Measurements from ENCODE around the gene MACROD2.

The MACROD2 gene

GRCh38 chr20:16043931-16044330 is 2048.6 kb downstream of the MACROD2 start:
- no peak for DNase-seq (ENCODE audit: low read depth, low spot score)

- no peak for DNase-seq (ENCODE audit: low read depth, low spot score)
Observed at GRCh38 chr20:16048876-16049275, 2053.6 kb downstream of the MACROD2 start.

DNA sequence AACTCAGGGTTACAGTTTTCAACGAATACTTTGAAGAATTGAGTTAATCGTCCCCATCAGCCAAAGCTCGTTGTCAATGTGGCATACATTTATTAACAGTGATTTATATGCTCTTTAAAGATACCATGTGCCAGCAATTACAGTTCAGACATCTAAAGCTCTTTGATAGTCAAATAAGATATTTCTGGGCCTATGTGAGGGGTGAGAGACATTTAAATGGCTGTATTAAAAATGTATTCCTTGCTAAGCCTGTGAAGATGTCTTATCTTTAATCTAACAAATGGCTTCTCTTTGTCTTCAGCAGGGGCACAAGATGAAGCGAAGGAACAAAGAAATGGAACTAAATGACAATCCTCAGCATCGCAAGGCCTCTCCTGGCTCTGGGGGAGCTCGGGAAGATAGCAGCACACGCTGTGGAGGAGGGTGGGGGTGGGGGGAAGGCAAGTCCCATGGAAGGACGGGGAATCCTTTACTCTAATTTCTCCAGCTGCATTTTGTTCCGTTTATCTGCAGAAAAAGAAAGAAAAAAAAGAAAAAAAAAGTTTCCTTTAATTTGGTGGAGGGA is 2054.3 kb downstream of the MACROD2 start:
- no peak for DNase-seq (ENCODE audit: low read depth, low spot score)

- no peak for DNase-seq (ENCODE audit: low read depth, low spot score)
Observed at GRCh38 chr20:16050366-16050765, 2055.1 kb downstream of the MACROD2 start.

- no peak for DNase-seq (ENCODE audit: low read depth, low spot score)
Observed at GRCh38 chr20:16051968-16052367, 2056.7 kb downstream of the MACROD2 start.

DNA sequence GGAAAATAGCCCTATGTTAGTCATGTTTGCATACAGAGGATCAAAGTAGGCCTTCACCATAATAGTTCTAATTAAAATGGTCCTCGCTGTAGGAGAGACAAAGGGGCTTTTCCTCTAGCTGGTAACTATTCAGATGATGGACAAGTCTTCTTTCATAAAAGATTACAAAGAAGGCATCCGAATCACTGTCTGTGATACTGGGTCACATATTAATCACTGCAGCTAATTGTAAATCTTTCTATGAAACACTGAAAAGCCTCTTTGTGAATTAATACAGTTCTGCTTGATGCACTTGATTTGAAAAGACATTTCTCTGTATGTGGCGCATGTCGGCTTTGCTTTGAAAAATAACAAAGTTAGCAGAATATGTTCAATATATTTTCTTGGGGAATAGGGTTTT is 2057.1 kb downstream of the MACROD2 start:
- no peak for DNase-seq (ENCODE audit: low read depth, low spot score)

DNA sequence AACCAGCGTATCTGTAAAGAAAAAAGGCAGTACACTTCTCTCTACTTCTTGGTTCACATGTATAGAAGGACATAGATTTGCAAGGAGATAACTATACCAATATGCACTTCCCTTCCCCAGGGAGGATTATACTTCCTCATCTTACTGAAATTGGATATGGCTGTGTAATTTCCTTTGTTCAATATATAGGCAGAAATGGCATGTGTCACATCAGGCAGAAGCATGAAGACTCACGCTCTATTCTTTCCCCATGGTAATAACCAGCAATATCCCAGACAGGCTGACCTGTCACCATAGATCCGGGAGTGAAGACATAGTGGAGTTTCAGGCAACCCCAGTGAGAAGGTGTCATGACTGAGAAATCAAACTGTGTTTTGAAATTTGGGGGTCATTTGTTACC is 2059.7 kb downstream of the MACROD2 start:
- no peak for DNase-seq (ENCODE audit: low read depth, low spot score)

GRCh38 chr20:16057651-16058050 is 2062.3 kb downstream of the MACROD2 start:
- DNase-seq (ENCODE audit: low read depth, low spot score): no peak

DNA sequence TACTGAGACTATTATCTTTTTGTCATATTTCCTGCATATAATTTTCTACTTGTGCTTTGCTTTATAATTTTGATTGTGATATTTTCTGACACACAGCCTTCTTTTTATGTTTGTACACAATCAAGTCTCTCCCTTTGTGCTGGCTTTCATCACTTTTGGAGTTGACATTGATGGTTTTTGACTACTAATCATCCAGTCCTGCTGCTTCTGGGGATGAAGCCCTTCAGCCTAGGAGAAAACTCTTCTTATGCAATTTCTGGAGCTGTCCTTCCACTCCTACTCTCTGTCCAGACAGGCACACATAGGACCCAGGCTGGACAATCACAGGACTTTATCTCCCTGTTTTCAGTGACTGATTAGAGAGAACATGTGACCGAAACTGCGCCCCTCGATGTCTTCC is 2063.0 kb downstream of the MACROD2 start:
- DNase-seq (ENCODE audit: low read depth, low spot score): no peak

- no peak for DNase-seq (ENCODE audit: low read depth, low spot score)
Observed at GRCh38 chr20:16059841-16060240, 2064.5 kb downstream of the MACROD2 start.

DNA sequence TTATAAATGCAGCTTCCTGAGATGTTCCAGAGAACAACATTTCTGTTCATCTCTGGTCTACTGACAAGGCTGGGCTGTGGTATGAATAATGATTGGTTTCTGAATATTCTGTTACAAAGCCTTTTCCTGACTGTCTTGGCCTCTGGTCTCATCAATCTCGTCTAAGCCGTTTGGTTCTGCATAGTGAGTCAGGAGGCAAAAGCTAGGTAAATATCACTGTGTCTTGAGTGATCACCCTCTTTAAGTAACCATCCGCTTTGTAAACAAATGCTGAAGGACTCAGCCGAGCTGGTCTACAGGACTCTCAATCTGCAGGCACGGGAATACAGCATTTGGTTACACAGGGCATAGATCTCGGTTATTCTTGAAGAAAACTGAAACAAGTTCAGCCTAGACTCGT is 2066.0 kb downstream of the MACROD2 start:
- no peak for DNase-seq (ENCODE audit: low read depth, low spot score)

GRCh38 chr20:16062661-16063581 is 2067.6 kb downstream of the MACROD2 start:
- no peak for DNase-seq (ENCODE audit: low read depth, low spot score)

- DNase-seq (ENCODE audit: low read depth, low spot score): no peak
Observed at GRCh38 chr20:16063881-16064280, 2068.6 kb downstream of the MACROD2 start.

- no peak for DNase-seq (ENCODE audit: low read depth, low spot score)
Observed at GRCh38 chr20:16064989-16065707, 2069.8 kb downstream of the MACROD2 start.

DNA sequence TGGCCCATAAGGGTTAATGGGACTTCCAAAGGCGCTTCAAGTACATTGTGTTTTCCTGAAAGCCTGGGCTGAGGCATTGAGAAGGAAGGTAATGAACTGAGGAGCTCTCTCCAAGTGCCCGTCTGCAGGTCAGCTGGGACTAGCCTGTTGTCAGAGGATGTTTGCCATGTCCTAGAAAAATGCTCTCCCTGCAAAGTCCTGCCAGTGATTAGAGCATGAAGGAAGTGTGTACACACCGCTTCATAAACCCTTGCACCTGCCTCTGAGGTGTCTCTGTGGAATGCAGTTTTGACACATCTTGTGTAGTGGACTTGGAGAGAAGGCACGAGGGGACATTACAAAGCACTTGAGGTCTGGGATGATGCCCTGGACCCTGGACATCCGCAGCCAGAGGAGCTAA is 2071.3 kb downstream of the MACROD2 start:
- no peak for DNase-seq (ENCODE audit: low read depth, low spot score)

DNA sequence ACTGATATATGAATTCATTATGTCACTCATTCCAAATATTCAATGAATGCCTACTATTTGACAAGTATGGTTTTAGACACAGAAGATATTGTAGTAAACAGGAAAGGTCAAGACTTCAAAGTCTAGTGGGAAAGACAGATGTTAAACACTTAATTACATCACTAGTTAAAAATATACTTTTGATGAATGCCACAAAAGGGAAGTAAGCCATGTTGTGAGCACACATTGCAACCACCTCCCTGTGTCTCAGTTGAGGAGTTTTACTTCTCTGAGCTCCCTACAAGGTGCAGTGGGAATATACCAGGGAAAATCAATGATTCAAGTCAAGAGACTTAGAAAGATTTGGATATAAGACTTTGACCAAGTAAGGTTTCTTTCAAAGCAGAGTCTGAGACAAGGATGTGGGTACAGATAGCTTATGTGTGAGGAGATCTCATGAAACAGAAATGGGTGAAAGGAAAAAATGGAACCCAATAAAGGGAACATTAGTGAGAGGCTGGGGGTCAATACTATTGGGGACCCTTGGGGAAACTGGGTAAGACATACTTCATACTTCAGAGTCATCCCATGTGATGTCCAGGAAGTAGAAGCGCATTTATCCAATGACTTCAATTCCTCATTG is 2074.2 kb downstream of the MACROD2 start:
- no peak for DNase-seq (ENCODE audit: low read depth, low spot score)

GRCh38 chr20:16072220-16072619 is 2076.9 kb downstream of the MACROD2 start:
- DNase-seq (ENCODE audit: low read depth, low spot score): no peak

DNA sequence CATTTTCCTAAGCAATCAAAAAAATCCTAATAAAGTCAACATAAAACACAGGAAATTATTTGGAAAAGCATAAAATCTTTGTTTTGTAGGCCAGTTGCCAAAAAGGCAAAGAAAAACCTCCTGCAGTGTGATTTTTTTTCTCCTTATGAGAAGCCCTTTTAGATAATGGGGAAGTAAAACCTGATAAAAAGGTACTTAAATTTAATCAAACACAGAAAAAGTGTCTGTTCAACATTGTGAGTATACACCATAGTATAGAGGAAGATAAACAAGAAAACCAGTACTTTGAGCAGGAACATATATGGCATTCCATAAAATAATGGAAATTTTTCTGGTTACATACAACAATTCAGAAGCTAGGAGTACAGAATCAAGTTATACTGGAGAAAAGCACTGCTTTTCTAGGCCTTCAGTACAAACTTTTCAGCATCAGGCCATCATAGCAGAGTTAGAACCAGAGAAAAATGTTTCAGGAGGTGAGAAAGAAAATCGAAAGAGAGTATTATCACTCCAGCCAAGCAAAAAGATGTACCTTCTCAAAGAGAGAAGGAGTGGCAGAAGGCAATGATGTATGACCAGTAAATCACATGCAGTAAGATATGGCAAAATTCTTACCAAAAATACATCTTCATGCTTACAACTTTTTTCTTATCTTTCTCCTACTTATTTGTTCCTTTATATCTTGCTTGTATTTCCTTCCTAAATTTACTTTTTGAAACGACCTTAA is 2083.0 kb downstream of the MACROD2 start:
- no peak for DNase-seq (ENCODE audit: low read depth, low spot score)

DNA sequence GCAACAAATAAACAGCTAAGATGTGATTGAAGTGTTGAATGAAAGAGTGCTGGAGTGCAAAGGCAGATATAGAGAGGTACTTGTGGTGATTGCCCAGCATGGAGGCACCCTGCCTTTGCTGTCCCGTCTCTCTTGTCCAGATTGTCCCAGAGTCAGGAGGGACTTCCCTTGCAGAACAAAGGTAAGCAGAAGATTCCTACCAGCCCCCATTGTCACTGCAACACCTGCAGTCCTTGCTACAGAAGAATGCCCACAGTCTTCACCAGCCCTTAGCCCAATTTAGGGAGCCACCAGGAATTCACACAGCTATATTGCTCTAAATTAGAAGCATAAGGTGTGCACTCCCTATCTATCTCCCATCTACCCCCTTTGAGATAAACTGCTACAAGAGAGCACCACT is 2086.1 kb downstream of the MACROD2 start:
- DNase-seq (ENCODE audit: low read depth, low spot score): no peak

- no peak for DNase-seq (ENCODE audit: low read depth, low spot score)
Observed at GRCh38 chr20:16082051-16082550, 2086.8 kb downstream of the MACROD2 start.

DNA sequence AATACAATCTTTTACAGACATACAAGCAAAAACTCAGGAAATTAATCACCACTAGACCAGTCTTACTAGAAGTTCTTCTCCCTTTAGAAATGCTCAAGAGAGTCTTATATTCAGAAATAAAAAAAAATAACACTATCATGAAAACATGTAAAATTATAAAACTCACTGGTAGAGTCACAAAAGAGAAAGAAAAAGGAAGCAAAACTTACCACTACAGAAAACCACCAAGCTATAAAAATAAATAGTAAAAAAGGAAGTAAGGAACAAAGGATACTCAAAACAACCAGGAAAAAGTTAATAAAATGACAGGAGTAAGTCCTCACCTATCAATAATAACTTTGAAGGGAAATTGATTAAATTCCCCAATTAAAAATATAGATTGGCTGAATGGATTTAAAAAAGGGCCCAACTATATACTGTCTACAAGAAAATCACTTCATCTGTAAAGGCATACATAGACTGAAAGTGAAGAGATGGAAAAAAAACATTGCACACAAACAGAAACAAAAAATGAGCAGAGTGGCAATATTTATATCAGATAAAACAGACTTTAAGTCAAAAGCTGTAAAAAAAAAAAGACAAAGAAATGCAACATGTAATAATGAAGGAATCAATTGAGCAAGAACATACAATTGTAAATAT is 2088.4 kb downstream of the MACROD2 start:
- no peak for DNase-seq (ENCODE audit: low read depth, low spot score)
